ENCODE results near the gene NYAP2. TPM values are rescaled to one million over a fixed set of nuclear protein-coding genes. Genes with fewer than 3 reads are reported as not detected.

Gene NYAP2
- total RNA-seq, 1 donor from 2014 or later, result 0.07 TPM

- H3K9me3 ChIP-seq (ENCODE audit: low read depth), result no peaks in the 10 kb centered on the region
- no peak for DNase-seq (ENCODE audit: low spot score)
- Mint-ChIP-seq H3K4me3 (no peak overlapping the region), H3K4me1 (no peaks in the 10 kb centered on the region), H3K27me3 (ENCODE audit: insufficient read depth, low read depth) (no peaks in the 10 kb centered on the region), H3K27ac (no peak overlapping the region), H3K9me3 (no peaks in the 10 kb centered on the region), H3K36me3 (no peaks in the 10 kb centered on the region)
- no peak overlapping the region for H3K4me2 ChIP-seq
- H3K4me1 ChIP-seq, result no peaks in the 10 kb centered on the region
- H4K20me1 ChIP-seq (ENCODE audit: low read depth), result no peaks in the 10 kb centered on the region
- no peak overlapping the region for H2AFZ ChIP-seq (replicated peaks)
- no peaks in the 10 kb centered on the region for H3K79me2 ChIP-seq (ENCODE audit: low read depth)
- no peak overlapping the region for H3K27ac ChIP-seq
- TF ChIP-seq EZH2phosphoT487 (IDR thresholded peaks at IDR 0.05), result no peak
- TF ChIP-seq EZH2 (IDR thresholded peaks at IDR 0.05), result no peak
- no peak for TF ChIP-seq CTCF (IDR thresholded peaks at IDR 0.05)
- no peak overlapping the region for H3K4me3 ChIP-seq
- no peaks in the 10 kb centered on the region for H3F3A ChIP-seq (ENCODE audit: low read depth)
- no peaks in the 10 kb centered on the region for H3K27me3 ChIP-seq
- no peaks in the 10 kb centered on the region for H3K36me3 ChIP-seq
- H3K9ac ChIP-seq, result no peak overlapping the region
Observed at GRCh38 chr2:225416616-225417367, 17.3 kb downstream of the NYAP2 start.

GRCh38 chr2:225419033-225419432 is 19.5 kb downstream of the NYAP2 start:
- Histone ChIP-seq H4K20me1 (ENCODE audit: low read depth) (no peaks in the 10 kb centered on the region), H3K4me2 (no peak overlapping the region), H3F3A (ENCODE audit: low read depth) (no peaks in the 10 kb centered on the region), H3K27ac (no peak overlapping the region), H3K27me3 (no peaks in the 10 kb centered on the region), H2AFZ (replicated peaks) (no peak overlapping the region), H3K79me2 (ENCODE audit: low read depth) (no peaks in the 10 kb centered on the region), H3K36me3 (no peaks in the 10 kb centered on the region), H3K9me3 (ENCODE audit: low read depth) (no peaks in the 10 kb centered on the region), H3K4me3 (no peak overlapping the region), H3K4me1 (no peaks in the 10 kb centered on the region), H3K9ac (no peak overlapping the region)
- DNase-seq (ENCODE audit: low spot score), result no peak
- H3K27me3 Mint-ChIP-seq (ENCODE audit: insufficient read depth, low read depth), result no peaks in the 10 kb centered on the region
- TF ChIP-seq EZH2 (IDR thresholded peaks at IDR 0.05) (no peak), EZH2phosphoT487 (IDR thresholded peaks at IDR 0.05) (no peak), CTCF (IDR thresholded peaks at IDR 0.05) (no peak)
- H3K9me3 Mint-ChIP-seq, result no peaks in the 10 kb centered on the region
- no peak overlapping the region for H3K4me3 Mint-ChIP-seq
- H3K27ac Mint-ChIP-seq, result no peak overlapping the region
- H3K36me3 Mint-ChIP-seq, result no peaks in the 10 kb centered on the region
- H3K4me1 Mint-ChIP-seq, result no peaks in the 10 kb centered on the region

DNA sequence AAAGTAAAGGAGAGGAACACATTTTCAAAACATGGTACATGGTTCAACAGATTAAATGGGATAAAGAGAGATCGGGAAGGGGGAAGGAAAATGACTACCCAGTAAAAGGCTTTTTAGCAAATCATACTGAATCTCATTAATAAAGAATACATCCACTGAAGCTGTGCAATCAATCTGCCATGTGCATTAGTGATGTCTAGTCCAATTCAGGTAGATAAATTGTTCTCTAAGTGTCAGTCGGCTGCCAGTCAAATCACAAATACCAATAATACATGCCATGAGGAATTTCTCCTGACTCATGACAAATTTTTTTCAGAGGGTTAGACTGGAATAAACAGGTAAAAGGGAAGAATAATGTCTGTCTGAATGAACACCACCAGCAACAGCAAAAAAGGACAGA is 22.6 kb downstream of the NYAP2 start:
- H3K4me2 ChIP-seq, result no peak overlapping the region
- H3K4me1 ChIP-seq, result no peaks in the 10 kb centered on the region

More for the DNA sequence above, 22.6 kb downstream of the NYAP2 start:
- H3K27me3 ChIP-seq, result no peaks in the 10 kb centered on the region
- no peak overlapping the region for H3K4me3 ChIP-seq
- TF ChIP-seq CTCF (IDR thresholded peaks at IDR 0.05), result no peak
- TF ChIP-seq EZH2 (IDR thresholded peaks at IDR 0.05), result no peak
- TF ChIP-seq EZH2phosphoT487 (IDR thresholded peaks at IDR 0.05), result no peak
- no peaks in the 10 kb centered on the region for H3F3A ChIP-seq (ENCODE audit: low read depth)
- H3K9me3 ChIP-seq (ENCODE audit: low read depth), result no peaks in the 10 kb centered on the region
- Mint-ChIP-seq H3K27ac (no peak overlapping the region), H3K36me3 (no peaks in the 10 kb centered on the region), H3K9me3 (no peaks in the 10 kb centered on the region), H3K4me1 (no peaks in the 10 kb centered on the region), H3K27me3 (ENCODE audit: insufficient read depth, low read depth) (peaks cover 3% of the 10 kb centered on the region), H3K4me3 (no peak overlapping the region)
- H3K27ac ChIP-seq, result no peak overlapping the region
- DNase-seq (ENCODE audit: low spot score), result no peak
- H3K9ac ChIP-seq, result no peak overlapping the region
- no peaks in the 10 kb centered on the region for H4K20me1 ChIP-seq (ENCODE audit: low read depth)
- H3K79me2 ChIP-seq (ENCODE audit: low read depth), result no peaks in the 10 kb centered on the region
- H3K36me3 ChIP-seq, result no peaks in the 10 kb centered on the region
- H2AFZ ChIP-seq (replicated peaks), result no peak overlapping the region
